PC-9 (cell line): ENCODE measurements around the gene ZBTB11.

Source experiments
- EZH2 ChIP-seq: fragments of 200-600 bp; sonication (generic); IDR thresholded peaks from 2 replicates; pipeline ENCODE4 v1.8.0; 2017; ENCODE audit warnings: antibody characterized with exemption, low read depth
- TF ChIP-seq, protein P1 (sequence below): fragments of 200-600 bp; sonication (generic); conservative IDR thresholded peaks from 2 replicates; pipeline ENCODE4 v1.6.1; 2017; ENCODE audit warnings: mixed run types, antibody characterized with exemption, mild to moderate bottlenecking, moderate library complexity

DNA sequence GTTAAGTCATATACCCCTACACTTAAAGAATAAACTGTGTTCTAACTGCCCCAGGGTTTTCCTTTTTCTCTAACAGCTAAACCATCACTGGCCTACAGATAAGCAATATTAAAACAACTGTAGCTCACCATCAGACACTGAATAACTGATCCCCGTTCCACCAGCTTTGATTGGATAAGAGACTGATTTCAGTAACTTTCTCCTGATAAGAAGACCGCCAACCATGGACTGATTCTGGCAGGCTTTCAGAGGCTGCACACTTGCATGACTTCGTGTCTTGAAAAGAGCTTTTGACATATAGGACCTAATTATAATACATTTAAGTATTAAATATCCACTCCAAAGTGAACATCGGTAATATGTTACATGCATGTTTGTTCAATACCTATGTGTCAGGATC is 32.2 kb upstream of the ZBTB11 start:
- TF ChIP-seq, protein P1, sequence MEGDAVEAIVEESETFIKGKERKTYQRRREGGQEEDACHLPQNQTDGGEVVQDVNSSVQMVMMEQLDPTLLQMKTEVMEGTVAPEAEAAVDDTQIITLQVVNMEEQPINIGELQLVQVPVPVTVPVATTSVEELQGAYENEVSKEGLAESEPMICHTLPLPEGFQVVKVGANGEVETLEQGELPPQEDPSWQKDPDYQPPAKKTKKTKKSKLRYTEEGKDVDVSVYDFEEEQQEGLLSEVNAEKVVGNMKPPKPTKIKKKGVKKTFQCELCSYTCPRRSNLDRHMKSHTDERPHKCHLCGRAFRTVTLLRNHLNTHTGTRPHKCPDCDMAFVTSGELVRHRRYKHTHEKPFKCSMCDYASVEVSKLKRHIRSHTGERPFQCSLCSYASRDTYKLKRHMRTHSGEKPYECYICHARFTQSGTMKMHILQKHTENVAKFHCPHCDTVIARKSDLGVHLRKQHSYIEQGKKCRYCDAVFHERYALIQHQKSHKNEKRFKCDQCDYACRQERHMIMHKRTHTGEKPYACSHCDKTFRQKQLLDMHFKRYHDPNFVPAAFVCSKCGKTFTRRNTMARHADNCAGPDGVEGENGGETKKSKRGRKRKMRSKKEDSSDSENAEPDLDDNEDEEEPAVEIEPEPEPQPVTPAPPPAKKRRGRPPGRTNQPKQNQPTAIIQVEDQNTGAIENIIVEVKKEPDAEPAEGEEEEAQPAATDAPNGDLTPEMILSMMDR: no peak
- TF ChIP-seq EZH2: no peak
